Measurements from ENCODE around the gene SRRM2. TPM values are rescaled to one million over a fixed set of nuclear protein-coding genes. Genes with fewer than 3 reads are reported as not detected.

The SRRM2 gene
- total and polyA plus RNA-seq, 9 of the 15 experiments (the other 6 are each of a cell fraction or from before 2014, with no cell fraction given): 26.7 to 563 (median 81.1) TPM

- TF ChIP-seq SETDB1 (IDR thresholded peaks at IDR 0.05; ENCODE audit: low read length): peak; percentile 60
- TF ChIP-seq MAX (CRISPR knock-in tag; IDR thresholded peaks at IDR 0.05): peak; percentile 32
- no peak for TF ChIP-seq LARP7 (IDR thresholded peaks at IDR 0.05)
- no peak for TF ChIP-seq HINFP (tag; conservative IDR thresholded peaks at IDR 0.05; ENCODE audit: low read depth)
- TF ChIP-seq ZNF764 (CRISPR knock-in tag; IDR thresholded peaks at IDR 0.05; ENCODE audit: low read depth): 0 out of 2 replicates have a peak, but pooled peaks have one; percentile 13
- no peak for TF ChIP-seq SNIP1 (IDR thresholded peaks at IDR 0.05; ENCODE audit: low read depth)
- peak; percentile 31; the same call in 1 of the 2 replicates for TF ChIP-seq PML (IDR thresholded peaks at IDR 0.05; ENCODE audit: low read length)
- TF ChIP-seq HMGN3 (IDR thresholded peaks at IDR 0.05; ENCODE audit: borderline replicate concordance, extremely low read depth, insufficient read length, low read depth, low read length): no peak
- no peak for TF ChIP-seq ZNF551 (CRISPR knock-in tag; IDR thresholded peaks at IDR 0.05)
- TF ChIP-seq CHD4 (IDR thresholded peaks at IDR 0.05; ENCODE audit: insufficient read depth, insufficient replicate concordance, low read depth, low read length, poor library complexity, severe bottlenecking): no peak
- peak; percentile 72; the same call in 1 of the 2 replicates for TF ChIP-seq NR4A1 (CRISPR knock-in tag; IDR thresholded peaks at IDR 0.05)
- TF ChIP-seq NR4A1 (tag; IDR thresholded peaks at IDR 0.05): peak; percentile 38; the same call in 1 of the 2 replicates
- no peak for TF ChIP-seq STAT5B (CRISPR knock-in tag; IDR thresholded peaks at IDR 0.05)
- no peak for TF ChIP-seq MAFG (tag; conservative IDR thresholded peaks at IDR 0.05)
- TF ChIP-seq ZNF655 (CRISPR knock-in tag; IDR thresholded peaks at IDR 0.05): no peak
- TF ChIP-seq FOXJ2 (tag; IDR thresholded peaks at IDR 0.05): no peak
- no peak for TF ChIP-seq ZNF263 (CRISPR knock-in tag; IDR thresholded peaks at IDR 0.05; ENCODE audit: borderline replicate concordance)
- TF ChIP-seq ZZZ3 (IDR thresholded peaks at IDR 0.05): peak; percentile 69; the same call in 1 of the 2 replicates
- TF ChIP-seq RAD51 (IDR thresholded peaks at IDR 0.05; ENCODE audit: borderline replicate concordance, low read depth): no peak
- no peak for TF ChIP-seq HEY1 (CRISPR knock-in tag; IDR thresholded peaks at IDR 0.05; ENCODE audit: borderline replicate concordance)
- TF ChIP-seq HNRNPH1 (optimal IDR thresholded peaks at IDR 0.05; ENCODE audit: low read depth, low read length): no peak
- no peak for TF ChIP-seq CC2D1A (IDR thresholded peaks at IDR 0.05)
- no peak for TF ChIP-seq ZNF253 (CRISPR knock-in tag; conservative IDR thresholded peaks at IDR 0.05)
- peak; percentile 75 for TF ChIP-seq GABPB1 (CRISPR knock-in tag; IDR thresholded peaks at IDR 0.05)
- peak; percentile 46 for TF ChIP-seq SMAD4 (CRISPR knock-in tag; conservative IDR thresholded peaks at IDR 0.05)
These were observed 24.9 kb downstream of the SRRM2 start, which contains the start of gene ELOB (continued) for GRCh38 chr16:2777231-2777902.
